BJ (cell line): Measurements from ENCODE around the gene IQCN. TPM values are rescaled to one million over a fixed set of nuclear protein-coding genes. Genes with fewer than 3 reads are reported as not detected.

Source experiments
- CTCF ChIA-PET: fragments of 350-600 bp; formaldehyde crosslinking; extraction: SDS; loops from one replicate; lab custom pipeline; 2021; ENCODE audit warnings: antibody characterized with exemption, inconsistent platforms; lab: Yijun Ruan, JAX
- POLR2A ChIA-PET: fragments of 300-600 bp; sonication (Branson Sonifier 250); formaldehyde crosslinking; extraction: SDS; loops from one replicate; lab custom pipeline; 2021; ENCODE audit warnings: antibody characterized with exemption; lab: Charles Lee
- DNase-seq: peaks from one replicate; pipeline ENCODE4 v3.0.0-alpha.2; 2011; ENCODE audit warnings: low read depth
- H3K27me3 ChIP-seq: 2 replicates; pipeline ENCODE4 v1.6.0; 2011; ENCODE audit warnings: low read length; ENCODE audit not compliant: control insufficient read depth, insufficient read depth
- H3K36me3 ChIP-seq: 2 replicates; pipeline ENCODE4 v1.5.1; 2011; ENCODE audit warnings: low read length; ENCODE audit not compliant: control insufficient read depth, insufficient read depth
- H3K4me3 ChIP-seq: 2 replicates; pipeline ENCODE4 v1.5.1; 2011; ENCODE audit warnings: low read depth, mild to moderate bottlenecking, control low read depth, low read length
- CTCF ChIP-seq: IDR thresholded peaks from 2 replicates; pipeline ENCODE4 v1.5.1; 2011; ENCODE audit warnings: low read depth, mild to moderate bottlenecking, control low read depth, inconsistent platforms, low read length, moderate library complexity; ENCODE audit not compliant: insufficient read depth
- polyA plus RNA-seq: library from polyadenylated mRNA; depleted of rRNA; stranded (reverse); fragments of >200 nt; gene quantifications from 2 replicates; pipeline ENCODE4 v1.2.3, GENCODE V29; 2011

The IQCN gene
- polyA plus RNA-seq, 1 experiment, result 1.5 TPM

GRCh38 chr19:18320865-18321733 lies 46.8 kb upstream of the IQCN start:
- DNase-seq, result no peak
- Histone ChIP-seq H3K36me3 (no peaks in the 10 kb centered on the region; the same call in 1 of the 2 replicates), H3K4me3 (no peak overlapping the region), H3K27me3 (no peaks in the 10 kb centered on the region)
- CTCF ChIA-PET, result interaction anchor here (1.2 to 3.8 kb wide), 7 partner anchors 15 to 69 kb away, joined by 3 to 55 read pairs (median 5); partner anchors contain the start of genes IQCN and JUND
- no peak for TF ChIP-seq CTCF
- POLR2A ChIA-PET, result interaction anchor here (1.0 kb wide), 1 partner anchor 40 kb away, joined by 7 read pairs; the partner anchor contains the start of gene JUND

DNA sequence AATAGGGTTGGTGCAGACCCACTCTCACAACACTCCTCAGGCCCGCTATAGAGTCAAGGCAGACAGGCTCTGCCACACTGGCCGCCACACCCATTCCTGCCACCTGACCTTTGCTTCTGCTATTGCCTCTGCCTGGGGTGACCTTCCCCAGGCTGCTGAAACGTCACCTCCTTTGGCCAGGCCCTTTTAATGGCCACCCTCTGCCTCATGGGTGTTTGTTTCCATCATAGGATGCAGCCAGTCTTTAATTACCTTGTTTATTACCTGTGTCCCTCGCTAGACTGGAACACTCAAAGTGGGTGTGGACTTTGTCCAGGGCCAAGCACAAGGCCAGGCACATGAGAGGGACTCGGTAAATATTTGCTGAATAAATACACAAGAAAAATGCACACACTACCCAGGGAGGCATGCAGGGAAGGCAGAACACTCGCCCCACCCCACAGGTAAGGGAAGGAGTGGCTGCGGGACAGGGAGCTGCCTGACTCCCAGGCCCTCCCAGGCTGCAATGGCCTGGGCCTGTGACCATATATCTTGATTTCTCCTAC lies 45.4 kb upstream of the IQCN start:
- CTCF ChIA-PET, result interaction anchor here (0.7 to 4.1 kb wide), 5 partner anchors 9 to 41 kb away, joined by 3 to 55 read pairs (median 5); partner anchors contain the start of gene JUND
- no peak for TF ChIP-seq CTCF
- H3K36me3 ChIP-seq, result peaks cover 3% of the 10 kb centered on the region; the same call in 1 of the 2 replicates
- no peak overlapping the region for H3K4me3 ChIP-seq
- POLR2A ChIA-PET, result no interaction called here
- no peak for DNase-seq
- H3K27me3 ChIP-seq, result no peaks in the 10 kb centered on the region

GRCh38 chr19:18317961-18318800 lies 43.9 kb upstream of the IQCN start:
- H3K36me3 ChIP-seq, result peaks cover 3% of the 10 kb centered on the region; the same call in 1 of the 2 replicates
- no peak for DNase-seq
- H3K27me3 ChIP-seq, result no peaks in the 10 kb centered on the region
- no peak for TF ChIP-seq CTCF
- ChIA-PET POLR2A (no interaction called here), CTCF (interaction anchor here (1.5 to 4.1 kb wide), 4 partner anchors 10 to 39 kb away, joined by 3 to 31 read pairs (median 7); partner anchors contain the start of gene JUND)
- H3K4me3 ChIP-seq, result no peak overlapping the region

- Histone ChIP-seq H3K4me3 (no peak overlapping the region), H3K36me3 (peaks cover 14% of the 10 kb centered on the region), H3K27me3 (no peaks in the 10 kb centered on the region)
- no peak for DNase-seq
- no peak for TF ChIP-seq CTCF
- ChIA-PET CTCF (interaction anchor here (1.2 to 2.4 kb wide), 4 partner anchors 8 to 35 kb away, joined by 3 to 13 read pairs (median 5); no protein-coding TSS in a partner anchor), POLR2A (no interaction called here)
Measured at GRCh38 chr19:18313398-18313797, 39.1 kb upstream of the IQCN start.
